Stimulated activated naive CD8-positive, alpha-beta T cell treated with anti-CD3 and anti-CD28 coated beads, Interleukin-15, Interleukin-2, amounts not matched to agents 100 ng/mL and 50 ng/mL, for 24 hours (primary cell): ENCODE results near the gene NFYC.

Experiments used
- H3K27ac Mint-ChIP-seq: one replicate; pipeline ENCODE4 v1.8.0; 2021; ENCODE audit warnings: mild to moderate bottlenecking, mixed read lengths
- H3K27me3 Mint-ChIP-seq: one replicate; pipeline ENCODE4 v1.8.0; 2021; ENCODE audit warnings: mixed read lengths
- H3K36me3 Mint-ChIP-seq: one replicate; pipeline ENCODE4 v1.8.0; 2021; ENCODE audit warnings: low read depth, mixed read lengths
- H3K4me1 Mint-ChIP-seq: one replicate; pipeline ENCODE4 v1.8.0; 2021; ENCODE audit warnings: low read depth, mixed read lengths
- H3K4me3 Mint-ChIP-seq: one replicate; pipeline ENCODE4 v1.8.0; 2021; ENCODE audit warnings: mild to moderate bottlenecking, mixed read lengths
- H3K9me3 Mint-ChIP-seq: one replicate; pipeline ENCODE4 v1.8.0; 2021; ENCODE audit warnings: mixed read lengths

NFYC gene

DNA sequence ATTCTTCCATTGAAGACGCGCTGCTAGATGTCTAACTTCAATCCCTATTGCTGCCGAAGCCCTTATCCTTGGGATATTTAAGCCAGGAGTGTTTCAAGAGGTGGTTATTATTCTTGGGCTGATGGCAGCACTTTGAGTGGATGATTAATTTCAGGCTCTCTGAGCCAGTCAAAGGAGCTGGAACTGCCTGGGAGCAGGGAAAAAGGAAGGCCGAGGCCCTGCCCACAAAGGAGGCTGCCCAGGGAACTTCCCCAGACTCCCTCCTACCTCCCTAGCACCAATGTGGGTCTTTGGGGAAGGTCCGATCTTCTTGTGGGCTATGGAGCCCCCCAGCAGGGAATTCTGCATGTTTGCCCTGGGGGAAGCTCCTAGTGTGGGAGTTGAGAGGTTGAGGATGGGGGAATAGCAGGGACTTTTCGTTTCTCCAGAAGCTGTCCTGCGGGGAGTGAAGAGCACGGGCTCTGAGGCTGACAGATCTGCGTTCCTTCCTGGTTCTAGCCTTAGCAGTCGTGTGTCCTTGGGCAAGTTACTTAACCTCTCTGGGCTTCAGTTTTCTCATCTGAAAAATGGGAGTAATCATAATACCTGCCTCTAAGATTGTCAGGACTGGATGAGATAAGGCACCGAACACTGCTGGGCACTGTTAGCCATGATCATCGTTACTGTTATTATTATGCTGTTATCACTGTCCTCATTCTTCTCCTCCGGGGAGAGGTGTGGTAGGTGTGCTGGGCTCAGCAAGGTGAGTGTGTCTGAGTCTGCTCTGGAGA is 98.3 kb downstream of the NFYC start:
- no peaks in the 10 kb centered on the region for H3K9me3 Mint-ChIP-seq
- H3K27ac Mint-ChIP-seq: no peak overlapping the region
- peaks cover 8% of the 10 kb centered on the region for H3K27me3 Mint-ChIP-seq
- H3K36me3 Mint-ChIP-seq: no peaks in the 10 kb centered on the region
- H3K4me3 Mint-ChIP-seq: no peak overlapping the region
- peaks cover 11% of the 10 kb centered on the region for H3K4me1 Mint-ChIP-seq

DNA sequence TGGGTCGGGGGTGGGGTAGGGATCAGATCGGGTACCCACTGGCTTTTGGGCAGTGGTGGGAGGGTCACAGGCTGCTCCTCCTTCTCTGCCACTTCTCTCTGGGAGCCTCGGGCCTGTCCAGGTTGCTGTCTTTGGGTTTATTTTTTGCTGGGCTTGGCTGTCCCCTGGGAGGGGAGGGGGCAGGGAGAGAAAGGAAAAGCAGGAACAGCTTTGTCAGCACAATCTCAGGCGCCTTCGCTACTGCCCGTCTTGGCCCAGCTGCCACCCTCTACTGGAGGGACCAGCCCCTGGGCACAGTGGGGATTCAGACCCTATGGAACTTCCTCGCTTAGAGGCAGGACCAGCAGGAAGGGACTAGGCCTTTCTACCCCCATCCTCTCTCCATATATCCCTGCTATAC is 100.5 kb downstream of the NFYC start:
- Mint-ChIP-seq H3K9me3 (no peaks in the 10 kb centered on the region), H3K4me3 (no peak overlapping the region), H3K27ac (no peak overlapping the region), H3K27me3 (no peaks in the 10 kb centered on the region), H3K36me3 (no peaks in the 10 kb centered on the region), H3K4me1 (peaks cover 30% of the 10 kb centered on the region)

DNA sequence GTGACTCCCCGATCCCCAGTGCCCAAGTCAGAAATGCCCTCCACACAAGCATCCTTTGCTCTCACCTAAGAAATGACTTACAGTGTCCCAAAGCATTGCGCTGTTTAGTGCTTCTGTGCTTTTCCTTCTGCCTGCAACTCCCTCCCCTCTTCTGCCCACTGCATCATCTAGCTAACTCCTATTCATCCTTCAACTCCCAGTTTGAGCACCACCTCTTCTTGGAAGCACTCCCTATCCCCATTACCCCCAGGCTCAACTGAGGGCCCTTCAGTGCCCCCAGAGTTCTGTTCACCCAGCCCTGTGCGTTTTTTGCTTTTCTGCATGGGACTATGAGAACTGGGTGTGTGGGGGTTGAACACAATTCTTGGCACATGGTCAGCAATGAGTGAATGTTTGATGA is 102.1 kb downstream of the NFYC start:
- H3K27ac Mint-ChIP-seq: no peak overlapping the region
- H3K4me3 Mint-ChIP-seq: no peak overlapping the region
- H3K4me1 Mint-ChIP-seq: peaks cover 36% of the 10 kb centered on the region
- H3K27me3 Mint-ChIP-seq: no peaks in the 10 kb centered on the region
- H3K36me3 Mint-ChIP-seq: no peaks in the 10 kb centered on the region
- H3K9me3 Mint-ChIP-seq: no peaks in the 10 kb centered on the region

DNA sequence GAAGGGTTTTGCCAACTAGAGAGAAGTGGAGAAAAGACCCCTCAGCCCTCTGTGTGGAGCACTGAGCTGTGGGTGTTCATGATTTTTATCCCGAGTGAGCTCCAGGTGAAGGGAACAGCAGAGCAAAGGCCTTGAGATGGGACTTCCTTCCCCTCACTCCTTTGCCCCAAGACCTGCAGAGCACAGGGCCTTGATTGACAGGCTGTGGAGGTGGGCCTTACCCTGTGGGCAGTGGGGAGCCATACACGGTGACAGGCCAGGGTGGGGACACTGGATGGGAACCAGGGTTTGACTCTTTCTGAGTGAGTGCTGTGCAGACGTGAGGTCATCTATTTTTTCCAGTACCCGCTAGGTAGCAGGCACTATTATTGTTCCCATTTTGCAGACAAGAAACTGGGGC is 102.5 kb downstream of the NFYC start:
- Mint-ChIP-seq H3K4me1 (peaks cover 36% of the 10 kb centered on the region), H3K4me3 (no peak overlapping the region), H3K27ac (no peak overlapping the region), H3K9me3 (no peaks in the 10 kb centered on the region), H3K36me3 (no peaks in the 10 kb centered on the region), H3K27me3 (no peaks in the 10 kb centered on the region)

DNA sequence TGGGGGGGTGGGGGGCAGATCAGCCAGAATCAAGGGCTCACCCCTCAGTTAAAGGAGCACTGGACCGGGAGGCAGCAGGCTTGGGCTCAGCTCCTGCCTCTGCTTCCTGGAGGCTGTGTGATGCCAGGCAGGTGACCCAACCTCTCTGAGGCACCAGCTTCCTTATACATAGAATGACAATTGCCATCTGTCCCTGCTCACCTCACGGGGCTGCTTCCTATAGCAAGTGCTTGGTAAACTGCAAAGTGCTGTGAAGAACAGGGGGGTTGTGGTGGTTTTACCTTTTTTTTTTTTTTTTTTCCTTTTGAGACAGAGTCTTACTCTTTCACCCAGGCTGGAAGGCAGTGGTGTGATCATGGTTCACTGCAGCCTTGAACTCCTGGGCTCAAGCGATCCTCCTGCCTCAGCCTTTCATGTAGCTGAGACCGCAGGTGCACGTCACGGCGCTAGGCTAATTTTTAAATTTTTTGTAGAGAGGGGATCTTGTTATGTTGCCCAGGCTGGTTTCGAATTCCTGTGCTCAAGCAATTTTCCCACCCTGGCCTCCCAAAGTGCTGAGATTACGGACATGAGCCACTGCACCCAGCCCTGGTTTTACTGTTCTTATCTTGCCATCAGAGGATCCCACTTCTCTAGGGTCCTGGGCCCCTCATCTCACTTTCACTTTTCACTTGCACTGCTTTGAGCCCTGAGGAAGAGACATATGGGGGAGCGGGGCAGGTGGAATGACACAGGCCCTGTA is 103.6 kb downstream of the NFYC start:
- H3K4me1 Mint-ChIP-seq: peaks cover 38% of the 10 kb centered on the region
- no peaks in the 10 kb centered on the region for H3K9me3 Mint-ChIP-seq
- no peaks in the 10 kb centered on the region for H3K36me3 Mint-ChIP-seq
- no peaks in the 10 kb centered on the region for H3K27me3 Mint-ChIP-seq
- H3K27ac Mint-ChIP-seq: peak overlapping the region; percentile 67
- H3K4me3 Mint-ChIP-seq: peak overlapping the region; percentile 57

DNA sequence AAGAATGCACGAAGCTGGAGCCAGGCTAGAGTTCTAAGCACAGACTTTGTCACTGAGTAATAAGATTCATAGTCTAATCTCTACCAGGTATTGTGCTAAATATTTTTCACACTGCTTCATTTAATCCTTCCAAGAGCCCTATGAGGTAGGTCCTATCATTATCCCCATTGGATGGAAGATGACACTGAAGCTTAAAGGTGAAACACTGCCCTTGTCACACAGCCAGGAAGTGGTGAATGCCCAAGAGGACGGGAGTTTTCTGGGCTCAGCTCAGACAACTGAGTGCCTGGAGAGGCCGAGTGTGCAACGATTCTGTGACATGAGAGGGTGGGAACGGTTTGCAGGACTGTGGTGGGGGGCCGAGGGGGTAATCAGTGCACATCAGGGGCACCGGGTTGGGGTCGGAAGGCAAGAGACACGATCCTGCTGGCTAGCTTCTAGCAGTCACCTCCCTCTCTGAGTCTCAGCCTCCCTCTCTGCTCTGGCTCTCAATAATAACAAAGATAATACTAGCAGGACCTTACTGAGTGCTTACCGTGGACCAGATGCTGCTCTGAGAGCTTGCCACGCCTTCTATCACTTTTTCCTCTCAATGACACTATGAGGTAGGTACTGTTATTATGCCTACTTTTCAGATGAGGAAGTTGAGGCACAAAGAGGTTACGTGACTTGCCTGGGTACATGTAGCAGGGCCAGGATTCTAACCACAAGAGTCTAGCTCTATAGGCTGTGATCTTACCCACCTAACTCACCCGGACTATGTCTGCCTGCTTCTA is 104.5 kb downstream of the NFYC start:
- Mint-ChIP-seq H3K27me3 (no peaks in the 10 kb centered on the region), H3K27ac (peak overlapping the region; percentile 67), H3K4me3 (peak overlapping the region; percentile 57), H3K9me3 (no peaks in the 10 kb centered on the region), H3K36me3 (no peaks in the 10 kb centered on the region), H3K4me1 (peaks cover 47% of the 10 kb centered on the region)

DNA sequence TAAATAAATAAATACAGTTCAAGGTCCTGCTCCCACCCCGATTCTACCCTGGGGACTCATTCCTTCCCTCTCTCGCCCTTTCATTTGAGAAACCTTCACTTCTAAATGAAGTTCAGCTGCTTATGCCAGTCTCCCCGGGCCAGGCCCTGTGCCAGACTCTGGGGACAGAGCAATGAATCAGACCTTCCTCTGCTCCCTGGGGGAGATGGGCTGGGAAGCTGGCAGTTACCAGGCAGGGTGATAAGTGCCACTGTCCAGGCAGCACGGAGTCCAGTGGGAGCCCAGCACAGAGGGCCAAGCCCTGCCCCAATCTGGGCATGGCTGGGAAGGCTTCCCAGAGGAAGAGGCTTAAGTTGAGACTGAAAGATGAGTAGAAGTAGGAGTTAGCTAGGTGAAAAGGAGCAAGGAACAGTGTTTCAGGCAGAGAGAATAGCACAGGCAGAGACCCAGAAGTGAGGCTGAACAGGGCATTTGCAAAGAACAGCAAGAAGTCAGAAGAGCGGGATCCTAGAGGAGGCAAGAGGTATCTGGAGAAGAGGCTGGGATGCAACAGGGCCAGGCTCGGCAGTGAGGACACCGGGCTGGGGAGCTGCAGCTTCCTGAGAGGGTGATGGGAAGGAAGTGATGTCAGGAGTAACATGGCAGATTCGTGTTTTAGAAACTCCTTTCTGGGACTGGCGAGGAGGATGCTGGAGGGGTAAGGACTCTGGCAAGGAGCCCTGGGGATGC is 105.6 kb downstream of the NFYC start:
- H3K27me3 Mint-ChIP-seq: no peaks in the 10 kb centered on the region
- no peak overlapping the region for H3K4me3 Mint-ChIP-seq
- H3K9me3 Mint-ChIP-seq: no peaks in the 10 kb centered on the region
- H3K4me1 Mint-ChIP-seq: peaks cover 58% of the 10 kb centered on the region
- no peaks in the 10 kb centered on the region for H3K36me3 Mint-ChIP-seq
- peak overlapping the region; percentile 24 for H3K27ac Mint-ChIP-seq

DNA sequence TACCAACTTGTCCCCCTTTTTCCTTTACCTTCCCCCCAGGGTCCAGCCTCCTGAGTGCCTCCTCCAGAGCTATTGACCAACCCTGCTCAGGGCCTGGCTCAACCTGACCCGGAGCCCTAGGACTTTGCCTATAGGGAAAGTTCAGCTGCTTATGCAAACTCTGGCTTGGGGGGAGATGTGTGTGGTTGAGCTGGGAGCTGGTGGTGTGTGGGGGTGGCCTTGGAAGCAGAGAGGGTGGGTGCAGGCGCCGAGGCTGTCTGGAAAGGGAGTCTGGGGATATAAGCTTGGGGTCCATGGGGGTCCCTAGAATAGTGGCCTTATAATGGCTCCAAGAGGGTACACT is 106.1 kb downstream of the NFYC start:
- Mint-ChIP-seq H3K4me3 (no peak overlapping the region), H3K27ac (no peak overlapping the region)

DNA sequence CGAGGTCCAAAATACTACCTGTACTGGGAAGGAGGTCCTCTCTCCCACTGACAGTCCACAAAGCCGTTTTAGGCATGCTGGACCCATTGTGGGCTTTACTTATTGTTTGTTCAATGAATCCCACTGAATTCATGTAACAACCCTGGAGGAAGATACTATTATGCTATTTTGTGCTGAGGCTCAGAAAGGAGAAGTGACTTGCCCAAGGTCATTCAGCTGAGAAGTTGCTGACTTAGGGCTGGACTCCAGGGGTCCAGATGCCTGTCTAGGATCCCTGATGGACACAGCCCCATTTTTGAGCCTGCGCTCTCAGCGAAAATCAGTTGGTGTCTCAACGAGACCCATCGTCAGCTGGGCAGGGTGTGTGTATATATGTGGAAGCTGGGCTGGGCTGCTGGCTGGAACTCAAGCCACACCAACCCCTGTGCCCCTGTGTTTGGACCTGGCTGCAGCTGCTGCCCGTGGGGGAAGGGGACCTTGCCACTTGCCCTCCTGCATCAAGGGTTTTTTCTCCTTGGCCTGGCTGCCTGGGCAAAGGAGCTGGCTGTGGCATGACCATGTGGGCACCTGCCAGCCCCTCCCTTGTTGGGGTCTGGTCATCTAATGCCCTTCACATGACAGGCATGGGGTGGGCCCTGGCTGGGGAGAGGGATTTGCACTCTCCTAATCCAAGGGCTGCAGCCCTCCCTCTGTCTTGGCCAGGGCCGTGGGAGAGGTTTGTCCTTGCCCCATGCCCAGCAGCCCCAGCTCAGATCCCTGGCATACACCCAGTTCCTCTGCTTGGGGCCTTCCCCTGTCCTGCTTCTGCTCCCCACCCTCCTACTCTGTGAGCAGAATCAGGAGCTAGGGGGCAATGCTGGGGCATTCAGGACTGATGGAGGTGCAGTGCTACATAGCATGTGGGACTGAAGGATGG is 107.1 kb downstream of the NFYC start:
- no peaks in the 10 kb centered on the region for H3K27me3 Mint-ChIP-seq
- no peak overlapping the region for H3K27ac Mint-ChIP-seq
- no peaks in the 10 kb centered on the region for H3K9me3 Mint-ChIP-seq
- H3K4me3 Mint-ChIP-seq: no peak overlapping the region
- H3K4me1 Mint-ChIP-seq: peaks cover 63% of the 10 kb centered on the region
- H3K36me3 Mint-ChIP-seq: no peaks in the 10 kb centered on the region

More for the DNA sequence above, 106.1 kb downstream of the NFYC start:
- H3K27me3 Mint-ChIP-seq: no peaks in the 10 kb centered on the region
- H3K36me3 Mint-ChIP-seq: no peaks in the 10 kb centered on the region
- H3K4me1 Mint-ChIP-seq: peaks cover 60% of the 10 kb centered on the region
- H3K9me3 Mint-ChIP-seq: no peaks in the 10 kb centered on the region

DNA sequence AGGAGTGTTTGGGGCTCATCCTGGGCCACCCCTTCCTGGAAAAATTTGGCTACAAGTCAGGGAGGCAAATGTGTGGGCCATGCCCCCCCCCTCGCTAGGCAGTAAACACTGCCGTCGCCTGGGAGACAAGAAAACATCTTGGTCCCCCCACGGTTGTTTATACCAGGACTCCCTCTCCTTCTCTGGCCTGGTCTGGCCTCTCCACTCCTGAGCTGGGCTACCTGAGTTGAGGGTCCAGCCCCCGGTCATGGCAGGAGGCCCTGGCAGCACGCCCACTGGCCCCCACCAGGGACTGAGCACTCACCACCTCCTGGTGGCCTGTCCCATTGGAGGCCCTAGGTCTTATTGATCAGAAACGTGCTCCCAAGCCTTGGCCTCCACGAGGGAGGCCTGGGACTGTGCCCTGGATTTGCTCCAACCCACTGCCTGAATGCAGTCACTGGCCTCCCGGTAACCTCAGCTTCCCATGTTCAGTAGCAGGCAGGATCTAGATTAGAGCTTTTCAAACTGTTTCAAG is 107.9 kb downstream of the NFYC start:
- Mint-ChIP-seq H3K36me3 (no peaks in the 10 kb centered on the region), H3K4me1 (peaks cover 55% of the 10 kb centered on the region), H3K9me3 (no peaks in the 10 kb centered on the region), H3K27me3 (no peaks in the 10 kb centered on the region), H3K4me3 (no peak overlapping the region), H3K27ac (no peak overlapping the region)

DNA sequence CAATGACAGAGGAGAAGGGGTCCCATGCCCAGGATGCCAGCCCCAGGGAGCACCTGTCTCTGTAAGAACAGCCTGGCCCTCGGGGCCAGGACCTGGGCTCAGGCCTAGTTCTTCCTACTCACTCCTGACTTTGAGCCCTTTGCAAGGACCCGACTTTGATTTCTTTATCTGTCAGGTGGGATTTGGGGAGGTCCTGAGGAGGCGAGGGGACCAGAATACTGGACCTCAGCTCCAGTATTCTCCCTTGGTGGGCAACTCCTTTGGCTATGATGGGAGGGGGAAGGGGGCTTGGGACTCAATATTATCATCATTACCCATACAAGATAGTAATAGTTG is 110.2 kb downstream of the NFYC start:
- peak overlapping the region; percentile 62 for H3K4me3 Mint-ChIP-seq
- peaks cover 36% of the 10 kb centered on the region for H3K4me1 Mint-ChIP-seq
- no peaks in the 10 kb centered on the region for H3K9me3 Mint-ChIP-seq
- peak overlapping the region; percentile 72 for H3K27ac Mint-ChIP-seq
- H3K36me3 Mint-ChIP-seq: no peaks in the 10 kb centered on the region
- no peaks in the 10 kb centered on the region for H3K27me3 Mint-ChIP-seq

DNA sequence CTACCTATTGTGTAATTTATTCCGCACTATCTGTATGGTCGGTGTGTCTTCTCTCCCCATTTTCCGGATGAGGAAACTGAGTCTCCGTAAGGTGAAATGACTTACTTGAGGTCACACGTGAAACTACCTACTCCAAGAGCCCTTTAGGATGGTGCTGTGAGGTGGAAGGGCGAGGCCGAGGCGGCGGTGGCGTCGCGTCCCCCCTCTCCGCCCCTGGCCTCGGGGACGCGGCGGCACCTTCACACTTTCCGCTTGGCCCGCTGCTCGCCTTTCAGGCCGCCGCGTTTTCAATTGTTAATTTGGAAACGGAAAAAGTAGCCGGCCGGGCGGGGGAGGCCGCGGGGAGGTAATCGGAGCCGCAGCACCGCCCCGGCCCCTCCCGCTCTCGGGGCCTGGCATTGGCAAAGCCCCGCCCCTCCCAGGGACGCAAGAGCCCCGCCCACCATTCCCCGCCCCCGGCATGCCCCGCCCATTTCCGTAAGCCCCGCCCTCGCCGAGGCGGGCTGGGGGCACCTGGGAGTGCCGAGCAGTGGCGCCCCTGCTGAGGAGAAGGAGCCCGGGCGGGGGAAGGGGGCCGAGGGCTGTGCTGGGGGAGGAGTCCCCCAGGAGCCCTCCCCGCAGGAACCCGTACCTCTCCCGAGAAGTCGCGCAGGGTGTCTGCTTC is 110.7 kb downstream of the NFYC start:
- H3K4me3 Mint-ChIP-seq: peak overlapping the region; percentile 62
- no peaks in the 10 kb centered on the region for H3K27me3 Mint-ChIP-seq
- H3K36me3 Mint-ChIP-seq: no peaks in the 10 kb centered on the region
- no peaks in the 10 kb centered on the region for H3K9me3 Mint-ChIP-seq
- peak overlapping the region; percentile 72 for H3K27ac Mint-ChIP-seq
- peaks cover 31% of the 10 kb centered on the region for H3K4me1 Mint-ChIP-seq

DNA sequence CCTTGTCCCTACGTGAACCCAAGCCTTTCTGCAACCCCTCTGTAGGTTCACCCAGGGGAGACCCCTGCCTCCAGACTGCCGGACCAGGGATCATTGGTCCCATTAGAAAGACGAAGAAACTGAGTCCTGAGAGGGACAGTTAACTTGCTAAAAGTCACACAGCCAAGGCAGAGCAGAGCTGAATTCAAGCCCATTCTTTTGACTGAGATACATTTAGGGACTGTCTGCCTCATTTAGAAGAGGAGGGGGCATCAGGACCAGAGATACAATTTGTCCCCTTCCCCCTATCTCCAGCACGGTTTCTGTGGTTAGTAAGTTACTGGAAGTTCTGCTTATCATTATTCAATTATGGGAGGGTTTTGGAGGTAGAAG is 111.2 kb downstream of the NFYC start:
- peaks cover 27% of the 10 kb centered on the region for H3K4me1 Mint-ChIP-seq
- peak overlapping the region; percentile 48 for H3K4me3 Mint-ChIP-seq
- no peaks in the 10 kb centered on the region for H3K27me3 Mint-ChIP-seq
- no peaks in the 10 kb centered on the region for H3K9me3 Mint-ChIP-seq
- H3K36me3 Mint-ChIP-seq: no peaks in the 10 kb centered on the region
- H3K27ac Mint-ChIP-seq: no peak overlapping the region
